Measurements from ENCODE around the gene TMEM94.

Gene TMEM94

GRCh38 chr17:75539967-75540729 is 83.7 kb downstream of the TMEM94 start:
- Histone ChIP-seq H3K9ac (ENCODE audit: low read length) (no peak overlapping the region), H3K27me3 (replicated peaks; ENCODE audit: control insufficient read depth, insufficient read depth, low read length) (peaks cover 54% of the 10 kb centered on the region), H3K4me3 (ENCODE audit: low read length) (no peak overlapping the region), H3K9me3 (ENCODE audit: control insufficient read depth, low read length) (no peaks in the 10 kb centered on the region), H3K4me1 (ENCODE audit: control insufficient read depth, insufficient read depth, low read length) (no peaks in the 10 kb centered on the region), H3K36me3 (ENCODE audit: control insufficient read depth, insufficient read depth, low read length, severe bottlenecking) (no peaks in the 10 kb centered on the region)
- DNase-seq (ENCODE audit: low read depth), result no peak

GRCh38 chr17:75540923-75541503 is 84.6 kb downstream of the TMEM94 start:
- no peak for DNase-seq (ENCODE audit: low read depth)
- H3K36me3 ChIP-seq (ENCODE audit: control insufficient read depth, insufficient read depth, low read length, severe bottlenecking), result no peaks in the 10 kb centered on the region
- no peaks in the 10 kb centered on the region for H3K9me3 ChIP-seq (ENCODE audit: control insufficient read depth, low read length)
- no peak overlapping the region for H3K9ac ChIP-seq (ENCODE audit: low read length)
- H3K4me3 ChIP-seq (ENCODE audit: low read length), result no peak overlapping the region
- H3K27me3 ChIP-seq (replicated peaks; ENCODE audit: control insufficient read depth, insufficient read depth, low read length), result peaks cover 56% of the 10 kb centered on the region
- H3K4me1 ChIP-seq (ENCODE audit: control insufficient read depth, insufficient read depth, low read length), result no peaks in the 10 kb centered on the region

- no peaks in the 10 kb centered on the region for H3K36me3 ChIP-seq (ENCODE audit: control insufficient read depth, insufficient read depth, low read length, severe bottlenecking)
- no peak for DNase-seq (ENCODE audit: low read depth)
- H3K4me1 ChIP-seq (ENCODE audit: control insufficient read depth, insufficient read depth, low read length), result no peaks in the 10 kb centered on the region
- H3K27me3 ChIP-seq (replicated peaks; ENCODE audit: control insufficient read depth, insufficient read depth, low read length), result peaks cover 58% of the 10 kb centered on the region
- H3K9ac ChIP-seq (ENCODE audit: low read length), result no peak overlapping the region
- no peaks in the 10 kb centered on the region for H3K9me3 ChIP-seq (ENCODE audit: control insufficient read depth, low read length)
- no peak overlapping the region for H3K4me3 ChIP-seq (ENCODE audit: low read length)
Measured at GRCh38 chr17:75542229-75542628, 85.8 kb downstream of the TMEM94 start.

- Histone ChIP-seq H3K4me1 (ENCODE audit: control insufficient read depth, insufficient read depth, low read length) (no peaks in the 10 kb centered on the region), H3K9ac (ENCODE audit: low read length) (no peak overlapping the region), H3K9me3 (ENCODE audit: control insufficient read depth, low read length) (no peaks in the 10 kb centered on the region), H3K27me3 (replicated peaks; ENCODE audit: control insufficient read depth, insufficient read depth, low read length) (peaks cover 61% of the 10 kb centered on the region), H3K36me3 (ENCODE audit: control insufficient read depth, insufficient read depth, low read length, severe bottlenecking) (no peaks in the 10 kb centered on the region), H3K4me3 (ENCODE audit: low read length) (no peak overlapping the region)
- no peak for DNase-seq (ENCODE audit: low read depth)
Measured at GRCh38 chr17:75542728-75543336, 86.4 kb downstream of the TMEM94 start.

- peaks cover 61% of the 10 kb centered on the region for H3K27me3 ChIP-seq (replicated peaks; ENCODE audit: control insufficient read depth, insufficient read depth, low read length)
- H3K4me1 ChIP-seq (ENCODE audit: control insufficient read depth, insufficient read depth, low read length), result no peaks in the 10 kb centered on the region
- DNase-seq (ENCODE audit: low read depth), result no peak
- H3K36me3 ChIP-seq (ENCODE audit: control insufficient read depth, insufficient read depth, low read length, severe bottlenecking), result no peaks in the 10 kb centered on the region
- H3K9ac ChIP-seq (ENCODE audit: low read length), result no peak overlapping the region
- no peaks in the 10 kb centered on the region for H3K9me3 ChIP-seq (ENCODE audit: control insufficient read depth, low read length)
- H3K4me3 ChIP-seq (ENCODE audit: low read length), result no peak overlapping the region
Measured at GRCh38 chr17:75544250-75544649, 87.8 kb downstream of the TMEM94 start.

- DNase-seq (ENCODE audit: low read depth), result no peak
- no peak overlapping the region for H3K4me3 ChIP-seq (ENCODE audit: low read length)
- no peaks in the 10 kb centered on the region for H3K4me1 ChIP-seq (ENCODE audit: control insufficient read depth, insufficient read depth, low read length)
- no peak overlapping the region for H3K9ac ChIP-seq (ENCODE audit: low read length)
- H3K36me3 ChIP-seq (ENCODE audit: control insufficient read depth, insufficient read depth, low read length, severe bottlenecking), result no peaks in the 10 kb centered on the region
- H3K27me3 ChIP-seq (replicated peaks; ENCODE audit: control insufficient read depth, insufficient read depth, low read length), result peaks cover 59% of the 10 kb centered on the region
- no peaks in the 10 kb centered on the region for H3K9me3 ChIP-seq (ENCODE audit: control insufficient read depth, low read length)
Measured at GRCh38 chr17:75546181-75546580, 89.7 kb downstream of the TMEM94 start.

GRCh38 chr17:75547091-75547490 is 90.7 kb downstream of the TMEM94 start:
- Histone ChIP-seq H3K9me3 (ENCODE audit: control insufficient read depth, low read length) (no peaks in the 10 kb centered on the region), H3K36me3 (ENCODE audit: control insufficient read depth, insufficient read depth, low read length, severe bottlenecking) (no peaks in the 10 kb centered on the region), H3K9ac (ENCODE audit: low read length) (no peak overlapping the region), H3K4me1 (ENCODE audit: control insufficient read depth, insufficient read depth, low read length) (no peaks in the 10 kb centered on the region), H3K4me3 (ENCODE audit: low read length) (no peak overlapping the region), H3K27me3 (replicated peaks; ENCODE audit: control insufficient read depth, insufficient read depth, low read length) (peaks cover 56% of the 10 kb centered on the region)
- no peak for DNase-seq (ENCODE audit: low read depth)

GRCh38 chr17:75548813-75549212 is 92.4 kb downstream of the TMEM94 start:
- no peak overlapping the region for H3K9ac ChIP-seq (ENCODE audit: low read length)
- H3K4me1 ChIP-seq (ENCODE audit: control insufficient read depth, insufficient read depth, low read length), result no peaks in the 10 kb centered on the region

More at GRCh38 chr17:75548813-75549212, 92.4 kb downstream of the TMEM94 start:
- no peak for DNase-seq (ENCODE audit: low read depth)
- no peaks in the 10 kb centered on the region for H3K36me3 ChIP-seq (ENCODE audit: control insufficient read depth, insufficient read depth, low read length, severe bottlenecking)
- H3K9me3 ChIP-seq (ENCODE audit: control insufficient read depth, low read length), result no peaks in the 10 kb centered on the region
- peaks cover 43% of the 10 kb centered on the region for H3K27me3 ChIP-seq (replicated peaks; ENCODE audit: control insufficient read depth, insufficient read depth, low read length)
- H3K4me3 ChIP-seq (ENCODE audit: low read length), result no peak overlapping the region
